ENCODE data around the gene MAN2A2. TPM values are rescaled to one million over a fixed set of nuclear protein-coding genes. Genes with fewer than 3 reads are reported as not detected.

The MAN2A2 gene
- polyA plus RNA-seq, 3 donors: 43.5 to 57.4 (median 51.8) TPM

- no peak for DNase-seq (ENCODE audit: extremely low read depth in 1 of 11, low read depth in 9 of 11, low spot score in 4 of 11)
Measured at GRCh38 chr15:90950676-90951075, 47.6 kb downstream of the MAN2A2 start.

GRCh38 chr15:90952901-90953677, 50.0 kb downstream of the MAN2A2 start:
- no peak for DNase-seq (ENCODE audit: extremely low read depth in 1 of 11, low read depth in 9 of 11, low spot score in 4 of 11)

GRCh38 chr15:90953947-90954711, 51.0 kb downstream of the MAN2A2 start:
- DNase-seq (ENCODE audit: extremely low read depth in 1 of 11, low read depth in 9 of 11, low spot score in 4 of 11): no peak

GRCh38 chr15:90954712-90955623, 51.9 kb downstream of the MAN2A2 start, which contains the start of gene RCCD1:
RCCD1 (plus strand) TSS chr15:90954884; CDS start chr15:90956735, 1,851 bp downstream.
- DNase-seq (ENCODE audit: extremely low read depth in 1 of 11, low read depth in 9 of 11, low spot score in 4 of 11): peak in 10 of 11 donors; percentile 68 to 94 (median 88)

- no peak for DNase-seq (ENCODE audit: extremely low read depth in 1 of 11, low read depth in 9 of 11, low spot score in 4 of 11)
Measured at GRCh38 chr15:90955624-90956273, 52.6 kb downstream of the MAN2A2 start.

GRCh38 chr15:90956274-90957030, 53.4 kb downstream of the MAN2A2 start:
- DNase-seq (ENCODE audit: extremely low read depth in 1 of 11, low read depth in 9 of 11, low spot score in 4 of 11): peak in 9 of 11 donors; percentile 48 to 81 (median 73)

- peak in 8 of 11 donors; percentile 9 to 32 (median 24) for DNase-seq (ENCODE audit: extremely low read depth in 1 of 11, low read depth in 9 of 11, low spot score in 4 of 11)
Measured at GRCh38 chr15:90957031-90957790, 54.1 kb downstream of the MAN2A2 start.

- DNase-seq (ENCODE audit: extremely low read depth in 1 of 11, low read depth in 9 of 11, low spot score in 4 of 11): no peak
Measured at GRCh38 chr15:90957791-90958190, 54.7 kb downstream of the MAN2A2 start.

GRCh38 chr15:90959028-90959595, 56.0 kb downstream of the MAN2A2 start:
- no peak for DNase-seq (ENCODE audit: extremely low read depth in 1 of 11, low read depth in 9 of 11, low spot score in 4 of 11)

GRCh38 chr15:90959894-90960293, 56.8 kb downstream of the MAN2A2 start:
- no peak for DNase-seq (ENCODE audit: extremely low read depth in 1 of 11, low read depth in 9 of 11, low spot score in 4 of 11)

- DNase-seq (ENCODE audit: extremely low read depth in 1 of 11, low read depth in 9 of 11, low spot score in 4 of 11): no peak
Measured at GRCh38 chr15:90960298-90961091, 57.4 kb downstream of the MAN2A2 start.

GRCh38 chr15:90962021-90962420, 58.9 kb downstream of the MAN2A2 start:
- DNase-seq (ENCODE audit: extremely low read depth in 1 of 11, low read depth in 9 of 11, low spot score in 4 of 11): no peak

GRCh38 chr15:90966262-90966661, 63.2 kb downstream of the MAN2A2 start:
- DNase-seq (ENCODE audit: extremely low read depth in 1 of 11, low read depth in 9 of 11, low spot score in 4 of 11): no peak

GRCh38 chr15:90967206-90967605, 64.1 kb downstream of the MAN2A2 start:
- DNase-seq (ENCODE audit: extremely low read depth in 1 of 11, low read depth in 9 of 11, low spot score in 4 of 11): no peak

GRCh38 chr15:90968434-90968833, 65.3 kb downstream of the MAN2A2 start:
- no peak for DNase-seq (ENCODE audit: extremely low read depth in 1 of 11, low read depth in 9 of 11, low spot score in 4 of 11)

- DNase-seq (ENCODE audit: extremely low read depth in 1 of 11, low read depth in 9 of 11, low spot score in 4 of 11): no peak
Measured at GRCh38 chr15:90970274-90970673, 67.2 kb downstream of the MAN2A2 start.

Measured in renal cortex interstitium (tissue), 11 donors.